ENCODE data around the gene EIF1. TPM values are rescaled to one million over a fixed set of nuclear protein-coding genes. Genes with fewer than 3 reads are reported as not detected.

The EIF1 gene
- total RNA-seq, 2 donors from 2014 or later = 526 to 573 TPM

DNA sequence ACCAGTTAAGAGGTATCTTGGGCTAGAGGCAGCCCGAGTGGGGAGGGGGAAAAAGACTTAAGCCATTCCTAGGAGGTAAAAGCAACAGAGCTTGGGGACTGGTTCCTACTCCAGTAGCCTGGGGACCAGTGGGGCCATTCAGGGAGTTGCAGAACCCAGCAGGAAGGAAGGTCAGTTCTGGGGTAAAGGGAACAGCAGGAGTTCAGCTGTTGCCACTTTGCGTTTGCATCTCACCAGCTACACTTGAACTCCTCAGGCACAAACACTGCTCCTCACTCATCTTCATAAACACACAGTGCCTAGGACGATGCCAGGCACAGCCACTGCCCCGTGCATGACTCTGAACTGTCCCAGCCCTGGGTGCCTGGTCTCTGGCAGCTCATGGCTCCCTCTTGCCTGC, 41.8 kb downstream of the EIF1 start:
- Mint-ChIP-seq H3K9me3 (no peaks in the 10 kb centered on the region), H3K27me3 (ENCODE audit: insufficient read depth) (peaks cover 56% of the 10 kb centered on the region), H3K4me3 (no peak overlapping the region), H3K36me3 (ENCODE audit: low read depth) (no peaks in the 10 kb centered on the region), H3K27ac (no peak overlapping the region), H3K4me1 (peaks cover 5% of the 10 kb centered on the region)
- Histone ChIP-seq H3K36me3 (ENCODE audit: control insufficient read depth, insufficient read depth, low read length) (no peaks in the 10 kb centered on the region), H3K9ac (ENCODE audit: extremely low read depth, low read length, poor library complexity, severe bottlenecking) (no peak overlapping the region), H3K27ac (ENCODE audit: low read depth, low read length) (no peak overlapping the region), H3K4me3 (ENCODE audit: low read length) (no peak overlapping the region), H3K9me3 (ENCODE audit: control insufficient read depth, low read length) (no peaks in the 10 kb centered on the region), H3K27me3 (ENCODE audit: control insufficient read depth, insufficient read depth, low read length, poor library complexity, severe bottlenecking) (peaks cover 44% of the 10 kb centered on the region), H3K4me1 (ENCODE audit: control insufficient read depth, insufficient read depth, low read length) (no peaks in the 10 kb centered on the region)
- TF ChIP-seq, protein P1, sequence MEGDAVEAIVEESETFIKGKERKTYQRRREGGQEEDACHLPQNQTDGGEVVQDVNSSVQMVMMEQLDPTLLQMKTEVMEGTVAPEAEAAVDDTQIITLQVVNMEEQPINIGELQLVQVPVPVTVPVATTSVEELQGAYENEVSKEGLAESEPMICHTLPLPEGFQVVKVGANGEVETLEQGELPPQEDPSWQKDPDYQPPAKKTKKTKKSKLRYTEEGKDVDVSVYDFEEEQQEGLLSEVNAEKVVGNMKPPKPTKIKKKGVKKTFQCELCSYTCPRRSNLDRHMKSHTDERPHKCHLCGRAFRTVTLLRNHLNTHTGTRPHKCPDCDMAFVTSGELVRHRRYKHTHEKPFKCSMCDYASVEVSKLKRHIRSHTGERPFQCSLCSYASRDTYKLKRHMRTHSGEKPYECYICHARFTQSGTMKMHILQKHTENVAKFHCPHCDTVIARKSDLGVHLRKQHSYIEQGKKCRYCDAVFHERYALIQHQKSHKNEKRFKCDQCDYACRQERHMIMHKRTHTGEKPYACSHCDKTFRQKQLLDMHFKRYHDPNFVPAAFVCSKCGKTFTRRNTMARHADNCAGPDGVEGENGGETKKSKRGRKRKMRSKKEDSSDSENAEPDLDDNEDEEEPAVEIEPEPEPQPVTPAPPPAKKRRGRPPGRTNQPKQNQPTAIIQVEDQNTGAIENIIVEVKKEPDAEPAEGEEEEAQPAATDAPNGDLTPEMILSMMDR (conservative IDR thresholded peaks at IDR 0.05) = no peak
- no peak for DNase-seq
- 59 to 68% methylated on average over 3 to 4 of the region's 4 CpGs for WGBS, 2 experiments (ENCODE audit: insufficient coverage in 1 of 2, insufficient read length in 1 of 2)

DNA sequence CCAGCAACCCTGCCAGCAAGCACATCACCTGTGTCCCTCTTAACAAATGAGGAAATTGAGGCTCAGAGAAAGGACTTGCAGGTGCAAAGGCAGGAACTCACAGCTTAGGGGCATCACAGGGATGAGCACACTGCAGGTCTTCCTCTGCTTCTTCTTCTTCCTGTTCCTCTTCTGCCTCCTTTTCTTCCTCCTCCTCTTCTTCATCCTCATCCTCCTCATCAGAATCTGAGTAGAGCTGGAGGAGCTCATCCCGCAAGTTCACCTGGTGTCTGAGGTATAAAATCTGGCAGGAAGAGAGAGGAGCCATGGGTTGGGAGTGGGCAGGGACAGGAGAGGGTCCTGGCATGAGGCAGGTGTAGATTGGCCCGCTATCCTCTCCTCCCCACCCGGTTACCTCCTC, 43.2 kb downstream of the EIF1 start:
- Mint-ChIP-seq H3K4me1 (peaks cover 5% of the 10 kb centered on the region), H3K36me3 (ENCODE audit: low read depth) (no peaks in the 10 kb centered on the region), H3K9me3 (no peaks in the 10 kb centered on the region), H3K27ac (no peak overlapping the region), H3K4me3 (no peak overlapping the region), H3K27me3 (ENCODE audit: insufficient read depth) (peaks cover 70% of the 10 kb centered on the region)
- no peak for DNase-seq
- Histone ChIP-seq H3K36me3 (ENCODE audit: control insufficient read depth, insufficient read depth, low read length) (no peaks in the 10 kb centered on the region), H3K4me1 (ENCODE audit: control insufficient read depth, insufficient read depth, low read length) (no peaks in the 10 kb centered on the region), H3K4me3 (ENCODE audit: low read length) (no peak overlapping the region), H3K9ac (ENCODE audit: extremely low read depth, low read length, poor library complexity, severe bottlenecking) (no peak overlapping the region), H3K27ac (ENCODE audit: low read depth, low read length) (no peak overlapping the region), H3K9me3 (ENCODE audit: control insufficient read depth, low read length) (no peaks in the 10 kb centered on the region), H3K27me3 (ENCODE audit: control insufficient read depth, insufficient read depth, low read length, poor library complexity, severe bottlenecking) (peaks cover 57% of the 10 kb centered on the region)
- WGBS, 2 experiments (ENCODE audit: insufficient coverage in 1 of 2, insufficient read length in 1 of 2) = 75% methylated on average over 2 of the region's 3 CpGs; no CpG with 5 or more reads in 1 of the 2 experiments
- TF ChIP-seq, protein P1 (conservative IDR thresholded peaks at IDR 0.05) = no peak

DNA sequence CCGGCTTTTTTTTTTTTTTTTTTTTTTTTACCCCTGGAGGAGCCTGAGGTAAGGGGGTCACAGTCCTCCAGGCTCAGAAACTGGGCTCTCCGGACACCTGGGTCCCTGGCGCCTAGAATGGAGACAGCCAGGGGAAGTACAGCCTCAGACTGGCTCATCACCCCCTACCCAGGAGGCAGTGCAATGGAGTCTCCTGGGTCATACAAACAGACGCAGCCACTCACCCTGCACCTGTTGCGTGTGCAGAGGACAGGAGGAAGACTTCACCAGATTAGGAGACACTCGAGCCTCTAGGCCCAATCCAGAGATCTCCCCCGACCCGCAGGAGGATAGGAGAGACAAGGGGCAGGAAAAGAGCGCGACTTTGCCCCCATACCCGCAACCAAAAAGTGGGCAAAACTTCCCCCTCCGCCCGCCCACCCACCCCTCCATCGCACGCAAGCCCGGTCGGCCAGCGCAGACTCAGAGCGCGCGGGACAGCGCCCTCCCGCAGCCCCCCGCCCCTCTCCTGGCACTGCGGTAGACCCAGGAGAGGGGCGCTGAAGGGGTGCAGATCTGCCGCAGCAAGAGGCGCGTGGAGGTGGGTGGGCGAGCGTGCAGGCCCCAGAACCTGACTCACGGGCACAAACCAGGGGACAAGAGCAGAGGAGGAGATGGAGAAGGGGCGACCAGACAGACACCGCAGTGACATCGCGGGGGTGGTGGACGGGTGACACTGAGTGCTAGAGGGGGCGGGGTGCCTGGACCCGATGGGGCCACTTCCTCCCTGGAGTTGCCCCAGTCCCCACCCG, 44.9 kb downstream of the EIF1 start:
- Histone ChIP-seq H3K9ac (ENCODE audit: extremely low read depth, low read length, poor library complexity, severe bottlenecking) (no peak overlapping the region), H3K4me1 (ENCODE audit: control insufficient read depth, insufficient read depth, low read length) (no peaks in the 10 kb centered on the region), H3K4me3 (ENCODE audit: low read length) (peak overlapping the region; percentile 84), H3K9me3 (ENCODE audit: control insufficient read depth, low read length) (no peaks in the 10 kb centered on the region), H3K27ac (ENCODE audit: low read depth, low read length) (no peak overlapping the region), H3K36me3 (ENCODE audit: control insufficient read depth, insufficient read depth, low read length) (no peaks in the 10 kb centered on the region), H3K27me3 (ENCODE audit: control insufficient read depth, insufficient read depth, low read length, poor library complexity, severe bottlenecking) (peaks cover 68% of the 10 kb centered on the region)
- Mint-ChIP-seq H3K9me3 (no peaks in the 10 kb centered on the region), H3K36me3 (ENCODE audit: low read depth) (no peaks in the 10 kb centered on the region), H3K27ac (no peak overlapping the region), H3K4me3 (peak overlapping the region; percentile 56), H3K4me1 (peaks cover 9% of the 10 kb centered on the region), H3K27me3 (ENCODE audit: insufficient read depth) (peaks cover 80% of the 10 kb centered on the region)
- DNase-seq = no peak
- TF ChIP-seq, protein P1 (conservative IDR thresholded peaks at IDR 0.05) = no peak
- WGBS, 2 experiments (ENCODE audit: insufficient coverage in 1 of 2, insufficient read length in 1 of 2) = 13 to 17% methylated on average over 10 to 34 of the region's 40 CpGs

All from endodermal cell (in vitro differentiated cells).